ENCODE data around the gene WDR48. TPM values are rescaled to one million over a fixed set of nuclear protein-coding genes. Genes with fewer than 3 reads are reported as not detected.

WDR48 gene
- total RNA-seq, 4 donors from 2014 or later, result 28.4 to 84.4 (median 37.0) TPM

DNA sequence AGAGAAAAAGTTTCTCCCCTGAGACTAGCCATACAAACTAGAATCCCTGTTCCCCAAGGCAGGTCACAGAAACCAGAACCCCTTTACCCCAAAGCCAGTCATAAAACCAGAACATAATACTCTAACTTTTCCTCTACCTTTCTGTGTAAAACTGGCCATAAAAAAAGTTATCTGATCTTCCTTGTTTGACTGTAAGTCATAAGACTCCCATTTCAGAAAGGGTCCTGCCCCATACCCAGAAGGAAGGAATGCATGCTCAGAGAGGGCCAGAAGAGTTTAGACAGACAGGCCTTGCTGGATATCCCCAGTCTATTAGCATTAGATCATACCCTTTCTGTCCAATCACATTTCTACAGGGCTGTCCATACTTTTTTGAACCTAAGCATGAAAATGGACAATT is 27.3 kb upstream of the WDR48 start:
- Histone ChIP-seq H3K27ac (peak overlapping the region; percentile 61 to 64), H3K4me1 (no peaks in the 10 kb centered on the region), H3K27me3 (no peaks in the 10 kb centered on the region), H3K4me3 (no peak overlapping the region), H3K9me3 (no peaks in the 10 kb centered on the region), H3K36me3 (no peaks in the 10 kb centered on the region)
- intact Hi-C loops (cut with DNase I; ENCODE audit: low total_unique reads), result no loop called here
- DNase-seq, result no peak
- TF ChIP-seq, protein P1, sequence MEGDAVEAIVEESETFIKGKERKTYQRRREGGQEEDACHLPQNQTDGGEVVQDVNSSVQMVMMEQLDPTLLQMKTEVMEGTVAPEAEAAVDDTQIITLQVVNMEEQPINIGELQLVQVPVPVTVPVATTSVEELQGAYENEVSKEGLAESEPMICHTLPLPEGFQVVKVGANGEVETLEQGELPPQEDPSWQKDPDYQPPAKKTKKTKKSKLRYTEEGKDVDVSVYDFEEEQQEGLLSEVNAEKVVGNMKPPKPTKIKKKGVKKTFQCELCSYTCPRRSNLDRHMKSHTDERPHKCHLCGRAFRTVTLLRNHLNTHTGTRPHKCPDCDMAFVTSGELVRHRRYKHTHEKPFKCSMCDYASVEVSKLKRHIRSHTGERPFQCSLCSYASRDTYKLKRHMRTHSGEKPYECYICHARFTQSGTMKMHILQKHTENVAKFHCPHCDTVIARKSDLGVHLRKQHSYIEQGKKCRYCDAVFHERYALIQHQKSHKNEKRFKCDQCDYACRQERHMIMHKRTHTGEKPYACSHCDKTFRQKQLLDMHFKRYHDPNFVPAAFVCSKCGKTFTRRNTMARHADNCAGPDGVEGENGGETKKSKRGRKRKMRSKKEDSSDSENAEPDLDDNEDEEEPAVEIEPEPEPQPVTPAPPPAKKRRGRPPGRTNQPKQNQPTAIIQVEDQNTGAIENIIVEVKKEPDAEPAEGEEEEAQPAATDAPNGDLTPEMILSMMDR (IDR thresholded peaks at IDR 0.05), result no peak
- TF ChIP-seq POLR2A (IDR thresholded peaks at IDR 0.05), result no peak

DNA sequence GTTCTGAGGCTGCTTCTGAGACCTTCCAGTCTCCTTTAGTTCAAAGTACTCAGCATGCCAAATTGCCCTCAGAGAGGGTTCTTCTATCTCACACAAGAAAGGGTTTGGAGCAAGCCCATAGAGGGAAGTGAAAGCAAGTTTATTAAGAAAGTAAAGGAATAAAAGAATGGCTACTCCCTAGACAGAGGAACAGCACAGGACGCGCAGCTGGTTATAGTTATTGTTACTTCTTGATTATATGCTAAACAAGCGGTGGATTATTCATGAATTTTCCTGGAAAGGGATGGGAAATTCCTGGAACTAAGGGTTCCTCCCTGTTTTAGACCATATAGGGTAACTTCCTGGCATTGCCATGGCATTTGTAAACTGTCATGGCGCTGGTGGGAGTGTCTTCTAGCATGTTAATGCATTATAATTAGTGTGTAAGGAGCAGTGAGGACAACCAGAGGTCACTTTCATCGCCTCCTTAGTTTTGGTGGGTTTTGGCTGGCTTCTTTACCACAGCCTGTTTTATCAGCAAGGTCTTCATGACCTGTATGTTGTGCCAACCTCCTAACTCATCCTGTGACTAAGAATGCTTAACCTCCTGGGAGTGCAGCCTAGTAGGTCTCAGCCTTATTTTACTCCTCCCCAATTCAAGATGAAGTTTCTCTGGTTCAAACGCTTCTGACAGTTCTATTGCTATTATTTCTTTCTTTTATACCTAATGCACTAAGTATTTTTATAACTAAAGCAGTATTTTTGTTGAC is 26.4 kb upstream of the WDR48 start:
- no peaks in the 10 kb centered on the region for H3K4me1 ChIP-seq
- no peak overlapping the region for H3K4me3 ChIP-seq
- H3K27ac ChIP-seq, result peak overlapping the region; percentile 61 to 64
- no peaks in the 10 kb centered on the region for H3K27me3 ChIP-seq
- intact Hi-C loops (cut with DNase I; ENCODE audit: low total_unique reads), result no loop called here
- DNase-seq, result peak; percentile 65 to 82
- TF ChIP-seq, protein P1 (IDR thresholded peaks at IDR 0.05), result no peak
- TF ChIP-seq POLR2A (IDR thresholded peaks at IDR 0.05), result no peak
- H3K9me3 ChIP-seq, result no peaks in the 10 kb centered on the region
- H3K36me3 ChIP-seq, result no peaks in the 10 kb centered on the region

DNA sequence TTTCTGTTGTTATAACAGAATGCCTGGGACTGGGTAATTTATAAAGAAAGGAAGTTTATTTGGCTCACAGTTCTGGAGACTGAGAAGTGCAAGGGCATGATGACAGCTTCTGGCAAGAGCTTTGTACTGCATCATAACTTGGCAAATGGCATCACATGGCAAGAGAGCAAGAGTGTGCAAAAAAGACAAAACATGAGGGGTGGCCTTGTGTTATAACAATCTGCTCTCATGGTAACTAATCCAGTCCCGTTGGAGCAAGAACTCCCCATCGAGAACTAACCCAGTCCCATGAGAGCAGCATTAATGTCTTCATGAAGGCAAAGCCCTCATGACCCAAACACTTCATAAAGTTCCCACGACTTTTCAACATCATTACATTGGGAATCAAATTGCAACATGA is 23.3 kb upstream of the WDR48 start:
- no peak for DNase-seq
- H3K4me1 ChIP-seq, result no peaks in the 10 kb centered on the region
- H3K27ac ChIP-seq, result no peak overlapping the region
- H3K4me3 ChIP-seq, result no peak overlapping the region
- no peaks in the 10 kb centered on the region for H3K36me3 ChIP-seq
- intact Hi-C loops (cut with DNase I; ENCODE audit: low total_unique reads), result no loop called here
- TF ChIP-seq, protein P1 (IDR thresholded peaks at IDR 0.05), result no peak
- TF ChIP-seq POLR2A (IDR thresholded peaks at IDR 0.05), result no peak
- no peaks in the 10 kb centered on the region for H3K9me3 ChIP-seq
- no peaks in the 10 kb centered on the region for H3K27me3 ChIP-seq

DNA sequence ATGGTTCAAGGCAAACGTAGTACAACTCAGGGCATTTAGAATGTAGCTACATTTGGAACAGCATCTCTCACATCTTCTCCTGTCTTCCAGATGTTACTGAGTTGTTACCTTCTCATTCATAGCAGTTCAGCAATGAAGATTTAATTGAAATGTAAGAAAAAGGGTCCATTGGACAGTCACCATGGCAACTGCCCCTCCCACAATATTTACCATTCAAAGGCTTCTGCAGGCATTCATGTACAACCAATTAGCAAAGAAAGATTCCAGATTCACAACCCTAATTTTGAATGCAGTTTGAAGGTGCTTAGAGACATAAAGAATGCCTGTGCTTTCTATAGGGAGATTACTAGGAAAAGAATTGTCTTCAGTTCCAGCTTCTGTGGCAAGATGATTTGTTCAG is 22.3 kb upstream of the WDR48 start:
- Histone ChIP-seq H3K4me1 (no peaks in the 10 kb centered on the region), H3K36me3 (no peaks in the 10 kb centered on the region), H3K27me3 (no peaks in the 10 kb centered on the region), H3K4me3 (no peak overlapping the region), H3K9me3 (no peaks in the 10 kb centered on the region), H3K27ac (no peak overlapping the region)
- no peak for DNase-seq
- intact Hi-C loops (cut with DNase I; ENCODE audit: low total_unique reads), result no loop called here
- TF ChIP-seq POLR2A (IDR thresholded peaks at IDR 0.05), result no peak
- TF ChIP-seq, protein P1 (IDR thresholded peaks at IDR 0.05), result no peak

DNA sequence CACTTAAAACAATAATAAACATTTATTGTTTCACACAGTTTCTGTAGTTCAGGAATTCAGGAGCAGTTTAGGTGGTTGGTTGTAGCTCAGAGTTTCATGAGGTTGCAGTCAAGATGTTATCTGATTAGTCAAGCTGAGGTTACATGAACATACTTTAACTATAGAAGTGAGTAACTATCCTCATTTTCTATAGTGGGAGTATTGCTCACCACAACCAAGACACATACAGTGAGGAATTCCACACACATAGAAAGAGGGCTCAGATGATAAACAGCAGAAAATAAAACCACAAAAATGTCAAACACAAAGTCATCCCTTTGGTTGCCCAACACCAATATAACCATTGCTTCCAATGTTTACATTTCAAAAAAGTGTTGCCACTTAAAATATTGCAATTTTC is 13.7 kb upstream of the WDR48 start:
- no peaks in the 10 kb centered on the region for H3K36me3 ChIP-seq
- intact Hi-C loops (cut with DNase I; ENCODE audit: low total_unique reads), result no loop called here
- TF ChIP-seq, protein P1 (IDR thresholded peaks at IDR 0.05), result no peak
- TF ChIP-seq POLR2A (IDR thresholded peaks at IDR 0.05), result no peak
- peaks cover 0 to 6% of the 10 kb centered on the region in 2 donors for H3K9me3 ChIP-seq
- no peaks in the 10 kb centered on the region for H3K27me3 ChIP-seq
- no peak for DNase-seq
- H3K27ac ChIP-seq, result no peak overlapping the region
- no peaks in the 10 kb centered on the region for H3K4me1 ChIP-seq
- H3K4me3 ChIP-seq, result no peak overlapping the region

Data from uterus (tissue), 4 donors.